Liver (tissue), 9 donors: ENCODE results near the gene ZDHHC9. TPM values are rescaled to one million over a fixed set of nuclear protein-coding genes. Genes with fewer than 3 reads are reported as not detected.

Experiments
- DNase-seq: peaks from one replicate; pipeline ENCODE4 v3.0.0-alpha.2; 2017; ENCODE audit warnings: low spot score
- H3K27ac ChIP-seq, 2 donors: one replicate each; pipeline ENCODE4 v1.7.0; 2013; ENCODE audit warnings: inconsistent platforms in 2 of 2, low read length in 2 of 2, control low read depth in 1 of 2, low read depth in 1 of 2, mild to moderate bottlenecking in 1 of 2
- H3K27me3 ChIP-seq, 4 donors: one replicate each; pipeline versions ENCODE4 v1.6.1 to v1.7.0; 2013; ENCODE audit warnings: low read length in 3 of 4, inconsistent platforms in 1 of 4, mild to moderate bottlenecking in 1 of 4, moderate library complexity in 1 of 4; ENCODE audit not compliant: control insufficient read depth in 4 of 4, insufficient read depth in 4 of 4
- H3K36me3 ChIP-seq, 4 donors: one replicate each; pipeline versions ENCODE4 v1.6.1 to v1.7.0; 2013; ENCODE audit warnings: low read length in 3 of 4, mild to moderate bottlenecking in 3 of 4, low read depth in 1 of 4, moderate library complexity in 1 of 4; ENCODE audit not compliant: control insufficient read depth in 4 of 4, insufficient read depth in 3 of 4
- H3K4me1 ChIP-seq, 4 donors: one replicate each; pipeline versions ENCODE4 v1.6.1 to v1.7.0; 2013; ENCODE audit warnings: low read length in 3 of 4, mild to moderate bottlenecking in 3 of 4, moderate library complexity in 1 of 4; ENCODE audit not compliant: control insufficient read depth in 4 of 4, insufficient read depth in 4 of 4
- H3K4me3 ChIP-seq, 3 donors: one replicate each; pipeline versions ENCODE4 v1.6.1 to v1.7.0; 2013; ENCODE audit warnings: low read length in 3 of 3, control low read depth in 1 of 3, low read depth in 1 of 3, mild to moderate bottlenecking in 1 of 3
- H3K9ac ChIP-seq, 2 donors: one replicate each; pipeline ENCODE4 v1.7.0; 2013; ENCODE audit warnings: low read length in 2 of 2, mild to moderate bottlenecking in 2 of 2, moderate library complexity in 2 of 2, control low read depth in 1 of 2, low read depth in 1 of 2
- H3K9me3 ChIP-seq, 4 donors: one replicate each; pipeline versions ENCODE4 v1.6.1 to v1.7.0; 2013; ENCODE audit warnings: low read length in 3 of 4; ENCODE audit not compliant: control insufficient read depth in 4 of 4
- ATF3 ChIP-seq: IDR thresholded peaks from 2 replicates; pipeline ENCODE4 v1.6.1; 2016; ENCODE audit warnings: antibody characterized with exemption
- CTCF ChIP-seq: fragments of 150-350 bp; IDR thresholded peaks from 2 replicates; pipeline ENCODE4 v1.5.1; 2017; ENCODE audit warnings: improper control_type of control experiment, low read depth, low read length; ENCODE audit not compliant: missing input control
- FOXA1 ChIP-seq: IDR thresholded peaks from 2 replicates; pipeline ENCODE4 v1.6.1; 2016; ENCODE audit warnings: antibody characterized with exemption
- FOXA2 ChIP-seq: IDR thresholded peaks from 2 replicates; pipeline ENCODE4 v1.6.1; 2016; ENCODE audit warnings: antibody characterized with exemption
- GABPA ChIP-seq, 2 donors: IDR thresholded peaks in 1 of 2; conservative IDR thresholded peaks in 1 of 2; 2 replicates each; pipeline ENCODE4 v1.6.1; 2016; ENCODE audit warnings: antibody characterized with exemption in 2 of 2, mild to moderate bottlenecking in 1 of 2, moderate library complexity in 1 of 2
- HNF4A ChIP-seq, 2 donors: conservative IDR thresholded peaks; 2 replicates each; pipeline ENCODE4 v1.6.1; 2016; ENCODE audit warnings: antibody characterized with exemption in 2 of 2, mild to moderate bottlenecking in 2 of 2
- HNF4G ChIP-seq: IDR thresholded peaks from 2 replicates; pipeline ENCODE4 v1.6.1; 2016; ENCODE audit warnings: antibody characterized with exemption
- JUND ChIP-seq, 2 donors: IDR thresholded peaks; 2 replicates each; pipeline ENCODE4 v1.6.1; 2016; ENCODE audit warnings: antibody characterized with exemption in 2 of 2
- MAX ChIP-seq: IDR thresholded peaks from 2 replicates; pipeline ENCODE4 v1.6.1; 2016; ENCODE audit warnings: antibody characterized with exemption
- NR2F2 ChIP-seq: IDR thresholded peaks from 2 replicates; pipeline ENCODE4 v1.6.1; 2016; ENCODE audit warnings: antibody characterized with exemption
- REST ChIP-seq: IDR thresholded peaks from 2 replicates; pipeline ENCODE4 v1.6.1; 2016; ENCODE audit warnings: antibody characterized with exemption, mild to moderate bottlenecking
- RXRA ChIP-seq, 2 donors: IDR thresholded peaks; 2 replicates each; pipeline ENCODE4 v1.6.1; 2017 to 2018; ENCODE audit warnings: antibody characterized with exemption in 2 of 2, mild to moderate bottlenecking in 1 of 2
- SP1 ChIP-seq: IDR thresholded peaks from 2 replicates; pipeline ENCODE4 v1.6.1; 2018; ENCODE audit warnings: antibody characterized with exemption, mild to moderate bottlenecking
- TAF1 ChIP-seq: conservative IDR thresholded peaks from 2 replicates; pipeline ENCODE4 v1.6.1; 2016; ENCODE audit warnings: antibody characterized with exemption, mild to moderate bottlenecking
- YY1 ChIP-seq: IDR thresholded peaks from 2 replicates; pipeline ENCODE4 v1.6.1; 2016; ENCODE audit warnings: antibody characterized with exemption, mild to moderate bottlenecking
- ZBTB33 ChIP-seq: IDR thresholded peaks from 2 replicates; pipeline ENCODE4 v1.6.1; 2016; ENCODE audit warnings: antibody characterized with exemption
- WGBS: extraction: QIAGEN DNeasy Blood & Tissue Kit; methylation state at CpG from one replicate; pipeline ENCODE4 v1.1.7; 2013; 5-methylcytosine and 5-hydroxymethylcytosine counted together
- polyA plus RNA-seq, 2 donors: library from polyadenylated mRNA; stranded (reverse) in 1 of 2; unstranded in 1 of 2; fragments of 200-250 nt in 1 of 2; fragments of >200 nt in 1 of 2; fragmentation: Nextera tagmentation in 1 of 2; extraction: Ambion mirVana in 1 of 2; gene quantifications; one replicate each; pipeline versions ENCODE4 v1.2.1 to v1.2.3, GENCODE V29; 2013 to 2015
- total RNA-seq, 2 donors: library from RNA; depleted of rRNA; stranded (reverse); fragments of >200 nt; gene quantifications; one replicate each; pipeline ENCODE4 v1.2.3, GENCODE V29; 2014
- donor health status: healthy.
- donor health status: healthy.
- donor health status: healthy.
- donor health status: healthy.
- donor health status: healthy.

Gene ZDHHC9
- total and polyA plus RNA-seq, 4 donors: 10.2 to 26.8 (median 24.3) TPM

GRCh38 chrX:129804806-129805205, 38.9 kb downstream of the ZDHHC9 start:
- Histone ChIP-seq H3K36me3 (peaks cover 3 to 21% (median 9%) of the 10 kb centered on the region in 4 donors), H3K9ac (no peak overlapping the region), H3K4me3 (no peak overlapping the region), H3K4me1 (peaks cover 0 to 3% (median 0%) of the 10 kb centered on the region in 4 donors), H3K9me3 (no peaks in the 10 kb centered on the region), H3K27ac (no peak overlapping the region), H3K27me3 (no peaks in the 10 kb centered on the region)
- no peak for DNase-seq
- TF ChIP-seq TAF1: no peak
- no peak for TF ChIP-seq NR2F2
- TF ChIP-seq FOXA2: no peak
- no peak for TF ChIP-seq HNF4A (conservative IDR thresholded peaks at IDR 0.05)
- no peak for TF ChIP-seq CTCF
- TF ChIP-seq ATF3: no peak
- no peak for TF ChIP-seq YY1
- no peak for TF ChIP-seq RXRA (IDR thresholded peaks at IDR 0.05)
- TF ChIP-seq FOXA1: no peak
- no peak for TF ChIP-seq ZBTB33
- no peak for TF ChIP-seq REST
- no peak for TF ChIP-seq SP1
- no peak for TF ChIP-seq JUND (IDR thresholded peaks at IDR 0.05)
- WGBS: 90% methylated on average over 4 of the region's 4 CpGs

GRCh38 chrX:129802863-129803262, 40.8 kb downstream of the ZDHHC9 start:
- H3K27me3 ChIP-seq: no peaks in the 10 kb centered on the region
- 85% methylated on average over 1 of the region's 1 CpG for WGBS
- H3K27ac ChIP-seq: no peak overlapping the region
- peaks cover 3 to 18% (median 10%) of the 10 kb centered on the region in 4 donors for H3K36me3 ChIP-seq
- no peak overlapping the region for H3K4me3 ChIP-seq
- H3K4me1 ChIP-seq: no peaks in the 10 kb centered on the region
- H3K9me3 ChIP-seq: no peaks in the 10 kb centered on the region
- H3K9ac ChIP-seq: no peak overlapping the region
- no peak for DNase-seq
- TF ChIP-seq YY1 (no peak), REST (no peak), ZBTB33 (no peak), JUND (IDR thresholded peaks at IDR 0.05) (no peak), CTCF (no peak), SP1 (no peak), HNF4G (no peak), GABPA (IDR thresholded peaks at IDR 0.05 in 1 of 2, conservative IDR thresholded peaks at IDR 0.05 in 1 of 2) (no peak), MAX (no peak)
